Brain pericyte (primary cell): Measurements from ENCODE around the gene GLDC.

Experiments used
- DNase-seq: peaks from one replicate; pipeline ENCODE4 v3.0.0-alpha.2; 2012; ENCODE audit warnings: low read depth, low spot score

GLDC gene

GRCh38 chr9:6506571-6506970 lies 139.0 kb downstream of the GLDC start:
- no peak for DNase-seq

- DNase-seq = no peak
Measured at GRCh38 chr9:6502399-6502798, 143.1 kb downstream of the GLDC start.

GRCh38 chr9:6501526-6502210 lies 143.9 kb downstream of the GLDC start:
- no peak for DNase-seq

- DNase-seq = no peak
Measured at GRCh38 chr9:6498982-6499381, 146.5 kb downstream of the GLDC start.

- no peak for DNase-seq
Measured at GRCh38 chr9:6495466-6495865, 150.1 kb downstream of the GLDC start.

- DNase-seq = no peak
Measured at GRCh38 chr9:6490863-6491262, 154.7 kb downstream of the GLDC start.

GRCh38 chr9:6489099-6489498 lies 156.4 kb downstream of the GLDC start:
- no peak for DNase-seq

GRCh38 chr9:6488395-6488794 lies 157.1 kb downstream of the GLDC start:
- DNase-seq = no peak

GRCh38 chr9:6484210-6484609 lies 161.3 kb downstream of the GLDC start:
- no peak for DNase-seq
